NCI-H510A (cell line): ENCODE results near the gene GSTA3.
"Not testable (repeated sequence)": the region's sequence is repeated elsewhere in the genome, so short reads cannot be mapped to it uniquely, and the experiment has no call there.

ENCODE experiments used
- DNase-seq: peaks from one replicate; lab custom pipeline; 2025; lab: John Stamatoyannopoulos, UW

GSTA3 gene

DNA sequence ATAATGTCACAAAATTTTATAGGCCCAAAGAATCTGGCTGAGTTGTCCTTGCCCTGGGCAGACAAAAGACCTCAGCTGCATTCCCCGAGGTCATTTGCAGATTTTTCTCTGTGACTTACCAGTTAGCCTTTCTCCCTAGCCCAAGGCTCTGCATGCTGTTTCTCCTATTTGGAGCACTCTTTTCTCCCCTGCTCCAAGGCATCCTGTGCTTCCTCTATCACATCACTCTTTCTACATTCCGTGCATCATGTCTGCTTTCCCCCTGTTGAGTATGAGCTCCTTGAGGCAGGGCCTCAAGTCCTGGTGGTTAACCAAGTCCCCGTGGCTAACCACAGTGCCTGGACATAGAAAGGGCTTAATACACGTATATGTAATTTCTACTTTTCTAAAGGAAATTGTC, 593 bp upstream of the GSTA3 start:
- DNase-seq, result no peak

DNA sequence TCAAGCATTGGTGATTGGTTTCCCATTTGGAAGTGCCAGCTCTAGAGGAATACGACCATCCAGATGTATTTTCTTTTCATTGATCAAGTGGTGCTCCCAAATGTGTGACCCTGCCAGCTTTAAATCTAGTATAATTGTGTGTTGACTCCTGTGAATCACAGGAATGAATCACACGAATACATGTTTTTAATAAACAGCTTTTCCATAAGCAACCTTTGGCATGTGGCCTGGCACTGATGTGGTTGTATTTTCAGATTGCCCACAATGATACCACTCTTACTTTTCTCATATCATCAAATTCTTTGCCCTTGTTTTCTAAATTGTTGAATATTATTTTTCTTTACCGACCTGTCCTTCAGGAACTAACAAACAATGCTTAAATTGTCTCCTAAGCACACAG, 367 bp downstream of the GSTA3 start:
- DNase-seq, result no peak

DNA sequence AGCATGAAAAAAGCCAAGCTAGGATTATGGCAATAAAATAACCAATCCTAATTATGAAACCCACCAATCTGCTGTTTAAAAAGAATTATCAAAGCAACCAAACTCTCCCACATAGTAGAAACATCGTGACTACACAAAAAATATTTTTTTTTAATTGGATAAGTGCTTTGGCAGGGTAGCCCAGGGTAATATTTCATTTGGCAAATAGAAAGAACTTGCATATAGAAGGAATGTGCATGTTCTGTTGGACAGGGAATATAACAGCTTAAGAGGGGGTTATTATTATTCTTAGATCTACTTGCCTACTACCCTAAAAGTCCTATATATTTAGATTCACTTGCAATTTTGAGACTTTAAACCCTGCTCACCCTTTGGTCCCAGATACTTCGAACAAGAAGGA, 972 bp downstream of the GSTA3 start:
- no peak for DNase-seq

- no peak for DNase-seq
Measured at GRCh38 chr6:52904562-52905279, 4.8 kb downstream of the GSTA3 start.

- DNase-seq, result no peak
Measured at GRCh38 chr6:52900536-52900935, 9.0 kb downstream of the GSTA3 start.

DNA sequence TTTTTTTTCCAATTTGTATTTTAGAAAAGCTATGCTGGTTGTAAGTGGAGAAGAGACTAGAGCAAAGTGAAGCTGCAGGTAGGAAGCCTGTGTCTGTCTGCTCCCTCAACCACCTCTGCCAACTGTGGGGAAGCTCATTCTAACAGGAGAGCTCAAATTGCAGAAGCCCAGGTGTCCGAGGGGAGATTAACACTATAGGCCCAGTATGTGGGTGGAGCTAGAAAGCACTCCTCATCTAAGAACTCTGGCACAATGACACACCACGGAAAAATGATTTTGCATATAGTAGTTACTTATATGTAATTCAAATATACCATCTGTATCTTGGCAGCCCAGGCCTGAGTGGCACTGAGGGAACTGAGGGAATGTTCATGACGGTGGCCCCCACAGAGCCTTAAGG, 13.7 kb downstream of the GSTA3 start:
- DNase-seq, result peak; percentile 73

DNA sequence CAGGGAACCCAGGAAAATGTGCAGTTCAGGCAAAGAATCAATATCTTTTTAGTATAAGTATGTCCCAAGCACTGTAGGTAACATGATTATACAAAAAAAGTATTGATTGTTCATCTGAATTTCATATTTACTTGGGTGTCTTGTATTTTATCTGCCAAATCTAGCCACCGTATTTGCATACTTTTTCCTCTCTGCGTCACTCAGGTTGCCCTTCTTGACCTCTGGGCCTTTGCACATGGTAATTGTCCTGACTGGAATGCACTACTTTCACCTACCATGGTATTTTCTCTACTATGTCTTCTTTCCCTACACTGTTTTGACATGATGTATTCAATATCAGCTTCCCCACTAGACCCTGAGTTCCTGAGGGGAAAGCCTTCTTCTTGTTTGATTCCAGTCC, 15.2 kb downstream of the GSTA3 start:
- DNase-seq, result no peak

DNA sequence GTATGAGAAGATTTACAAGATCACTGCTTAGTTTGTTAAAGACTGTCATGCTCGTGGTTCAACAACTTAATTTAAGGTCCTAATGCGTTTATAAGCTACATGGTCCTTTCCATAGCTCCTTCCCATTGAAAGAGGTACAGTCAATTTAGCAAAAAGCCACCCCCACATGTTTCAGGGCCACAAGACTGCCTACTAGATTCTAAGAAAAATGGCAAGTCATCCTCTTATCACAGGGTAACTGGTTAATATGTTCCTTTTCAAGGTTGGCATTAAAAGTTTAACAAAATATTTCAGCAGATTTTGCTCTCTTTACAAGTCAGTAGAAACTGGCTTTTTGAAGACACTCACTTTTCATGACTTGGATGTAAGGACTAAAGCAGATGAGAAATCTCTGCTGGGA, 15.7 kb downstream of the GSTA3 start:
- no peak for DNase-seq

GRCh38 chr6:52893221-52893620, 16.3 kb downstream of the GSTA3 start:
- DNase-seq, result no peak

GRCh38 chr6:52890018-52890417, 19.5 kb downstream of the GSTA3 start:
- no peak for DNase-seq

GRCh38 chr6:52887910-52888524, 21.5 kb downstream of the GSTA3 start:
- no peak for DNase-seq

- peak; percentile 57 for DNase-seq
Measured at GRCh38 chr6:52881996-52882841, 27.3 kb downstream of the GSTA3 start.

- DNase-seq, result no peak
Measured at GRCh38 chr6:52881662-52881995, 27.9 kb downstream of the GSTA3 start.

DNA sequence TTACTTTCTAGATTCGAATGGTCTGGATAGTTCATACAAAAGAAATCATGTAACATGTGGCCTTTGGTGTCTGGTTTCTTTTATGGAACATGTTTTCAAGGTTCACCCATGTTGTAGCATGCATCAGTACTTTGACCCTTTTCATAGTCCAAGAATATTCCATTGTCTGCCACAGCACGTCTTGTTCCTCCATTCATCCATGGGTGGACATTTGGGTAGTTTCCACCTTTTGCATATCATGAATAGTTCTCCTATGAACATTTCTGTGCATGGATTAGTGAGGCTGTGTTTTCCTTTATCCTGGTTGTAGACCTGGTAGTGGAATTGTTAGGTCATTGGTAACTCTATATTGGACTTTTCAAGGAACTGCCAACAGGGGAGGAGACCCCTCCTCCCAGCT, 31.7 kb downstream of the GSTA3 start:
- no peak for DNase-seq

- no peak for DNase-seq
Measured at GRCh38 chr6:52877168-52877567, 32.3 kb downstream of the GSTA3 start.

DNA sequence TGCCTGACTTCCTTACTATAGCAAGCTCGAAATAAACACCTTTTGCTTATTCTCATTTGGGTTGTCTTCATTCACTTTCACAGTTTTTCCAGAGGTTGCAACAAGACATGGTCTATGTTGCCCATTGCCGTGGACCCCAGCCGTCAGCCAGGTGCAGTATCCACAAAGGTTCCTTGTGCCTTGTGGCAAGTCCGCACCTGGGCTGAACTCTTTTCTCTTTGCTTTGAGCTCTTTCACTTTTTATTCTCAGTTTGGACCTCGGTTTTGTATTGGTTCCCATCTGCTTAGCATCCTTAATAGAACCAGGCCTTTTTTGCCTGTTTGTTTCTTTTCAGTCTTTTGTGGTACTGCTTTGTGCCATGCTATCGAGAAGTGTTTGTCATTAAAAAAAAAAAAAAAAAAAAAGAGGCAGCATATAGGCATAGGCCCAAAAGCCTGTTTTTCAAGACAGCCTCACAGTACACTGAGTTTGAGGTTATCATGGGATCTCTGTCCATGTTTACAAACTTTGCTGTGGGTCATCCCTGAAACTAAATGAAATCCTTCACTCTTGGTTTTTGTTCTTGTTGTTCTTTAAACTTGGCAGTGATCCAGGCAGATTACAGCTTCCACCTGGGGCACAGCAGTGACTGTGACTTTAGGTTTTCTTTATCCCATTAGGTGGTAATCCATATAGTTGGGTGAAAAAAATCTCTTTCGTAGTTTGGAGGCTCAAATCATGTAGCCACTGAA, 33.3 kb downstream of the GSTA3 start:
- no peak for DNase-seq

- no peak for DNase-seq
Measured at GRCh38 chr6:52872031-52872430, 37.5 kb downstream of the GSTA3 start.

DNA sequence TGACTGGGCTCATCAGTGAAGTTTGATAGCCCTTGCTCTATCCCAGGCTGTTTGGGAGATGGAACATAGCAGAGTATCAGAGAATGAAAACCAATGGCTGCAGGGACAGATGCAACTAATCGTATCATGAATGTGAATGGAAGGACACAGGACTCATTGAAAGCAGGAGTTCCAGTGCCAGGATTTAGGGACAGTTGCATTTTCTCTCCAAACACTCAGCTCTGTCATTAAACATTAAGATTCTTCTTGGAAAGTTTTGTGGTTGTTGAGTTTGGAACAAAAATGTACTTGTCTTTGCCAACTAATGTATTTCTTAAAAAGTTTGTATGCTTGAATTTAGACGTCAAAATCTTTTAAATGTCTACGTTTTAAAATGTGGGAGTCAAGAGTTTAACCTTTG, 37.9 kb downstream of the GSTA3 start:
- DNase-seq, result no peak

GRCh38 chr6:52870335-52871091, 39.0 kb downstream of the GSTA3 start:
- DNase-seq, result not testable (repeated sequence)

DNA sequence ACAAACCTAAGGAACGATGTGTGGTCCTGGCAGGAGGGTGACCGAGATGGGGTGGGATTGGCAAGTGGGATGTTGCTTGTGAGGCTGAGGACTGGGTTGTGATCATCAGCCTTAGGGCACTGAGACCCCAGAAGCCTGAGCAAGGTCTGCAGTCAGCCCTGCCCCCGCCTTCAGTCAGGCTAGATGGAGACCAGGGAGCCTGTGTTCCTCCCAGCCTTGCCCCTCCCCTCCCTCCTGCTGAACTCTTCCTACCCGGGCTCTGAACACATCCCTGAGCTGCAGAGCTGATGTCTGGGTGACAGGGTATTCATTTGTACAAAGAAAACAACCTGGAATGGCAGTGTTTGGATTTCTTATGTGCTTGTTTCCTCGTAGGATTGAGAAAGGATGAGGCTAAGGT, 40.6 kb downstream of the GSTA3 start:
- not testable (repeated sequence) for DNase-seq

GRCh38 chr6:52868240-52868639, 41.3 kb downstream of the GSTA3 start:
- no peak for DNase-seq

GRCh38 chr6:52861151-52861550, 48.3 kb downstream of the GSTA3 start:
- peak; percentile 27 for DNase-seq
